Medulla oblongata (tissue), 1 donor: ENCODE results near the gene F2RL3.

Source experiments
- DNase-seq: peaks from one replicate; pipeline ENCODE4 v3.0.0-alpha.2; 2015; ENCODE audit errors: extremely low spot score

The F2RL3 gene

DNA sequence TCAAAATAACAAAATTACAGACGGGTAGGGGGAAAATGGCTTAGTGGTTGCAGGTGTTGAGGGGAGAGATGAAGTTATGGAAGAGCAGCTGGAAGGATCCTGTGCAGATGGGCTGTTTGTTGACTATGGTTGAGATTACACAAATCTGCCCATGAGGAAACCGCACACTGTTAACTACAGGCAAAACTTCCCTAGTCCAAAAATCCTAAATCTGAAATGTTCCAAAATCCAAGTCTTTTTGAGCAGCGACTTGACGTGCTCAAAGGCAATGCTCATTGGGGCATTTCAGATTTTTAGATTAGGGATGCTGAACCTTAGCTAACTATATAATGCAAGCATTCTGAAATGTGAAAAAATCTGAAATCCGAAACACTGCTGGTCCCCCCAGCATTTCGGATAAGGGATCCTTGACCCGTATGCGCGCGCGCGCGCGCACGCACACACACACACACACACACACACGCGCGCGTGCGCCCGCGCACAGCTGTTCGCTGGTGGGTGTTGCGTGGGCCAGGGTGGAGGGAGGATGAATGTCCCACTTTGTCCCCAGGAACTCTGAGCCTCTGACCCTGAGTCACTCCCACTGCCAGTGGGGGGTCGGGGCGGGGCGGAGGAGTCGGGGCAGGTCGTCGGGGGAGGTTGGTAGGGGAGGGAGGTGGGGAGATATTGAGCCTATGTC lies 6.8 kb downstream of the F2RL3 start:
- no peak for DNase-seq

DNA sequence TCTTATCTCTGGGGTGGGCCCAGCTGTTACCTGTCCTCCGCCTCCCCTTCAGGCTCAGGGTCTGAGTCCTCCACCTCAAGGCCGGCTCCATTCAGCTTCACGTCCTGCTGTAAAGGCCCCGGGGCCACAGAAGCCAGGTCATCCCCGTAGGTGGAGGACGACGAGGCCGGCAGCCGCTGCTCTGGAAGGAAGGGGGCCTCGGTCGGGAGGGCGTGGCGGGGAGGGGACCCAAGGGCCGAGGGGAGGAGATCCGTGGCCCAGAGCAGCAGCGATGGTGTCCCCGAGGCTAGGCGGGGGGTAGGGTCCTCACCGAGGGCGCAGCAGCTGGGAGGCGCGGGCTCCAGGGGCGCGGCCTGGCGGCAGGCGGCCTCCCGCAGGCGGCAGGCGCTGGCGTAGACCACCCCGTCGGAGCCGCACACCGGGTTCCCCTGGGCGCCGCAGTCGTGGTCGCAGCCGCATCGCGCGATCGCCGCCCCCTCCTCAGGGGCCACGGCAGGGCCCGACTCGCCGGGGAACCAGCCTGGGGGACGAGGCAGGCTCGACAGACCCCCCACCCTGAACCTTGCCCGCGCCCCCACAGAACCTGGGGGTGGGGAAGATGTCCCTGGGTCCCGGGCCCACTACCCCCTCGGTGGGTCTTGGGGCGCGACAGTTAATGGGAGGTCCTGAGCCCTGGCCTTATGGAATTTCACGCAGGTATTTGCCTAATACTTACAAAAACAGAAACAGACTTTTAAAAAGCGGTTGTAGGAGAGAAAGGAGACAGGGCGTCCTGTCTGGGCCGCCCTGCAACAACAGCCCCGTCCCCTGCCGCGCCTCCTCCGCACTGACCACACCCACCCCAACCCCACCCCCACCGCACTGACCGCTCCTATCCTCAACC lies 7.6 kb downstream of the F2RL3 start:
- no peak for DNase-seq

DNA sequence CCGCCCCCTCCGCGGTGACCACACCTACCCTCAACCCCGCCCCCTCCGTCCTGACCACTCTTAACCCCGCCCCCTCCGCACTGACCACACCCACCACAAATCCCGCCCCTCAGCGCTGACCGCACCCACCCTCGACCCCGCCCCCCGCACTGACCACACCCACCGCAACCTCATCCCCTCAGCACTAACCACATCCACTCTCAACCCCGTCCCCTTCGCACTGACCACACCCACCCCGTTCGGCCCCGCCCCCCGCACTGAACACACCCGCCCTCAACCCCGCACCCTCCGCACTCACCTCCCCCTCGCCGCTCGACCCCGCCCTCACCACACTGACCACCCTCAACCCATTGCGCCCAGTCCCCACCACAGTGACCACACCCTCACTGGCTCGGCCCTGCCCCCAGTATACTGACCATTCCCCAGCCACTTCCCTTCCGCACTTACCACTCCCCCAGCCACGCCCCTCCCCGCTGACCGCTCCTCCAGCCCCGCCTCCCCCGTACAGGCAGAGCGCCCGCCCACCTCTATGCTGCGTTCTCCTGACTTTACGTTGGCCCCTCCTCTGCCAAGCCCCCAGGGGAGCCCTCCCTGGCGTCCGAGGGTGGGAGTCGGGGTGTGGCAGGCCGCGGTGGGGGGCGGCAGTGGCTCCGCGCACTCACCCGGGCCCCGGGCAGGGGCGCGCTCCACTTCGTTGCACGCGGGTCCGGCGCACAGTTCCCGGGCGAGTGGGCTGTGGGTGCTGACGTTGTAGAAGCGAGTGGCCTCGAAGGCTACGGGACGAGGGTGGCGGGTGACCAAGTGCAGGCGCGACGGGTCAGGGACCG lies 8.4 kb downstream of the F2RL3 start:
- DNase-seq = peak; percentile 64

DNA sequence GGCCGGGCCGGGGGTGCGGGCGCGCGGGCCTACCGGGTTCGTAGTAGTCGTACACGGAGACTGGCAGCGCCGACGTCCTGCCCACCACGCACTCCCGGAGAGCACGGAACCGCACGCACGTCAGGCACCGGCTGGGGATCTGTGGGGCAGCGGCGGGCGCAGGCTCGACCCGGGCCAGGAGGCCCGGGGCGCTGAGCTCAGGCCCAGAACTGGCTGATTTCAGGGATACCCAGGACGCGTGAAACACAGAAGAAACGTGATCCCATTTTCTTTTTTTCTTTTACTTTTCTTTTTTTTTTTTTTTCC lies 9.0 kb downstream of the F2RL3 start:
- no peak for DNase-seq

DNA sequence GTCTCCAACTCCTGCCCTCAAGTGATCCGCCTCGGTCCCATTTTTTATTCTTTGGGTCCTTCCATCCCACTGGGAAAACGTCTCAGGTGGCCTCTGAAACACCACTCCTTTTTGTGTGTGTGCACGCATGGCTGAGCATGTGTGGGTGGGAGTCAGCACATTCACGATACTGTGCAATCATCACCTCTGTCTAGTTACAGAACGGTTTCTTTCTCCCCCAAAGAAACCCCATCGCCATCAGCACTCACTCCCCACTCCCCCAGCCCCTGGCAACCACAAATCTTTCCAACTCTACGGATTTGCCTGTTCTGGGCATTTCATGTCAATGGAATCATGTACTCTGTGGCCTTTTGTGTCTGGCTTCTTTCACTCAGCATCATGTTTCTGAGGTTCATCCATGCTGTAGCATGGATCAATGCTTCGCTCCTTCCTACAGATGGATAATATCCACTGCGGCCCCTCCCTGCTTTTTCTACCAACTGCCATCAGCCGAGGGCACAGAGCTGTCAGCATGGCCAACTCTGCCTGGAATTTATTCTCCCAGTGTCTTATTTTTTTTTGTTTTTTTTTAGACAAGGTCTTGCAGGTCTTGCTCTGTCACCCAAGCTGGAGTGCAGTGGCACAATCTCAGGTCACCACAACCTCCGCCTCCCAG lies 9.7 kb downstream of the F2RL3 start:
- no peak for DNase-seq

DNA sequence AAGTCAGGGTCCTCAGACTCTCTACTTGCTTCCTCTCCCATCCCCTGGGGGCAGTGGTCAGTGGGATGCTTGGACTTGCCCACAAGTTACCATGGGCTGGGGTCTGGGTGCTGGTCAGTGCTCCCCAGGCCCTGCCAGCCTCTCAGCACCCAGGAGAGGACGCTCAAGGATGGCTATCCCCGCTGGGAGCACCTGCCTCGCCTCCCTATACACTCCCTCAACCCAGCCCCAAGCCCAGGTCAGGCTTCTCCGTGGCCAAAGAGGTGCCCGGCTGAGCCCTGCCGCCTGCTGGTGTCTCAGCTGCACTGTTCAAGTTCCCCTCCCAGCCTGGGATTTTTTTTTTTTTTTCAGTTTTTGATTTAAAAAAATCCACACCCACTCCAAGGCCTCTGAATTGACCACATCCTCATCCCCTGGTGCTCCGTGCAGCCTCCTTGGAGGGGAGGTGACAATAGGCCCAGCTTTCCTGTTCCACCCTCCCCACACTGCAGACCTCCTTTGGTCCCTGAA lies 10.8 kb downstream of the F2RL3 start:
- no peak for DNase-seq

DNA sequence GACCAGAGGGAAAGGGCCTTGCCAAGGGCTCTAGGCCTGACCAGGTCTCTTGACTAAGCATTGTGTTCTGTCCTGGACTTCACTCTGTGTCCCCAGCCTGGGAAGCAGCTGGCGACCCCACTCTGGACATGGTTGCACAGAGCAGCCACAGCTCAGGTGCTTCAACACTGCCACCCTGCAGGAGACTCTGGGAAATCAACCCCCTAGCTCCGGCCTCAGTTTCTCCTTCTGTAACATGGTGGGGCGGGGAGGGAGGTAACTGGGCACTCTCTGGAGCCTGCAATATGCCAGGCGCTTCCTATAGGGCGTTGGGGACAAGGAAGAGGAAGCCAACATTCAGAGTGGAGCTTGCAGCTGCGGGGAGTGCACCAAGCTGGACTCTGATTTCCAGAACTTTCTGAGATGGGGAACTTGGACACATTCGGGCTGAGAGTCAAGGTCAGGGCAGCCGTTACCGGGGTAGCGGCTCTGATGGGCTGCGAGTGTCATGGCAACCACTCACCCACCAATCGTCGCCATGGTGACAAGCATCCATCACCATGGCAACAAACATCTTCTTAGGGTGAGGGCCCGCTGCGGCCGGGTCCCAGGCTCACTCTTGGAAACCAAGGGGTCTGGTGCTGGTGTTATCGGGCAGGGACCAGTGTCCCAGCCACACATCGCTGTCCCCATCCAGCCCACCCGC lies 12.8 kb downstream of the F2RL3 start:
- no peak for DNase-seq

DNA sequence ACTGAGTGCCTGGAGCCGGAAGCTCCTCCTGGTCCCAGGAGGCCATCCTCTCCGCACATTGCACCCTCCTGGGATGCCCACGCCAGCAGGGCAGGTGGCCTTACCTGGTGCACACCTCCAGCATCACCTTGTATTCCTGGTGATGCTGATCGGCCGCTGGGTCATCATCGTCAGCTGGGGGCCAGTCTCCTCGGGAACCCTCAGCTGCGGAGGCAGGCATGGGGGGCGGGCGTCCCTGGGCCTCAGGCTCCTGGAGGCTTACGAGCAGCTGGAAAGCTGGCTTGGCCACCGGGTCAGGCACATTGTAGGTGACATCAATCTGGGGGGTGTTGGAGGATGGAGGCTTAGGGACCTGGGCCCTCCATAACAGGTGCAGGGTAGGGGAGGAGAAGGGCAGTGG lies 13.7 kb downstream of the F2RL3 start:
- no peak for DNase-seq

DNA sequence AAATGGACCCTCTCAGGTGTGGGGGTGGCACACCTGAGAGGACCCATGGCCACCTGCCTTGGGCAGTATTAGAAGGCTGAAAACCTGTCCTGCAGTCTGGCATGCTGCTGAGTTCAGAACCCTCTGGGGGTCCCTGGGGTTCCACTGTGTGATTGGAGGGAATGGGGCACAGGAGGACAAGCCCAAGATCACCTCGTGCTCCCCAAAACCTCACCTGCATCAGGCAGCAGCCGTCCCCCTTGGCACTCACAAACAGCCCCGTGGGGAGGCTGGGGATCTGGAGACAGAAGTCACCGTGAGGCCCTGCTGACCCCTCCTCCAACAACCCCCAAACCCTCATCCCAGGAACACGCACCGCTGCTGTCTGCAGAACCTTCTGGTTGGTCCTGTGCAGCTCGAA lies 14.5 kb downstream of the F2RL3 start:
- DNase-seq = no peak

DNA sequence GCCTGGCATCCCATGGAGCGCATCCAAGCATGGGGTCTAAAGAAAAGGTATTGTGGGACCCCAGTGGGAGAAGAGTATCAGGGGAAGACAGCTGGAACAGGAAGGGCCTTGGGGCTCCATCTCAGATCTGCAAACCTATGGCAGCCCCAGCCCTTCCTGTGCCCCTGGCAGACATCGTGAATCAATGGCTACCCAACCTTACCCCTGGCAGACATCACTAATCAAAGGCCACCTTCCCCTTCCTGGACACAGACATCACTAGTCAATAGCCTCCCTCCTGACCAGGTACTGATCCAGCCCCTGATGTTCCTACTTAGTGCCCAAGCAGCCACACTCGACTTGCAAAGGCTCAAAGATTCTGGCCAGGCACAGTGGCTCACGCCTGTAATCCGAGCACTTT lies 15.8 kb downstream of the F2RL3 start:
- DNase-seq = no peak

DNA sequence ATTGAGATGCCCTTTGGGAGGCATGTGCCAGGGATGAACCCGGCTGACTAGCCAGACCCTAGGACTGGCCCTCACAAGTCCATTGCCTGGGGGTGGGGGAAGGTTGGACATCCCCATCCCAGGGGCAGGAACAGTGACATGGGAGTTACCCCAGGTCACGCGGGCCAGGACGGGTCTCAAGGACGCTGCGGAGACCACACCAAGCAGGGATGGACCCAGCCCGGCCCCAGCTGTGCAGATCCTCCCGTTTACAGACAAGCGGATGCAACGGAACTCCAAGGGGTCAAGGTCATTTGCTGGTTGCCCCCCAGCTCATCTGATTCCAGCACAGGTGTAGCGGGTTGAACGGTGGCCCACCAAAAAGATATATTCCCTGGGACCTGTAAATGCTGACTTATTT lies 20.0 kb downstream of the F2RL3 start:
- no peak for DNase-seq

DNA sequence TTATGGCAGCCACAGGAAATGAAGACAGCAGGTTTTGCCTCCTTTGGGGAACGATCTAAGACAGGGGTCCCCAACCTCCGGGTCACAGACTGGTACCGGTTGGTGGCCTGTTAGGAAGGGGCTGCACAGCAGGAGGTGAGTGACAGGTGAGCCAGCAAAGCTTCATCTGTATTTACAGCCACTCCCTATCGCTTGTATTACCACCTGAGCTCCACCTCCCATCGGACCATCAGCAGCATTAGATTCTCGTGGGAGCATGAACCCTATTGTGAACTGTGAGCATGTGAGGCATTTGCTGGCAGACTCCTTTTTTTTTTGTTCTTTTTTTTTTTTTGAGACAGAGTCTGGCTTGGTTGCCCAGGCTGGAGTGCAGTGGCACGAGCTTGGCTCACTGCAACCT lies 22.2 kb downstream of the F2RL3 start:
- no peak for DNase-seq

DNA sequence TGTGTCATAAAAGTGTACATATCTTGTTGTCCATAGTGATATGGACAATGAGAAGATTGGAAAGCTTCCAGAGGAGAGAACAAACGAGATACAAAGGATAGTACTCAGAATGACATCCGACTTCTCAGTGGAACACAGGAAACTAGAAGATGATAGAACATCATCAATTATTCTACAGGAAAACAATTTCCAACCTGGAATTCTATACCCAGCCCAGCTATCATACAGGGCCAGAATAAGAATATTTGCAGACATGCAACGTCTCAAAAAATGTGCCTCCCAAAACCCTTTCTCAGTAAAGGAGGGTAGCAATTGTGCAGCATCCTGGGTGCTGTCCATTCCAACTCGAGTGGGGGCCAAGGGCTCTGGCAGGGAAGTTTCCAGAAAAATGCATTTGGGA lies 24.0 kb downstream of the F2RL3 start:
- DNase-seq = no peak

DNA sequence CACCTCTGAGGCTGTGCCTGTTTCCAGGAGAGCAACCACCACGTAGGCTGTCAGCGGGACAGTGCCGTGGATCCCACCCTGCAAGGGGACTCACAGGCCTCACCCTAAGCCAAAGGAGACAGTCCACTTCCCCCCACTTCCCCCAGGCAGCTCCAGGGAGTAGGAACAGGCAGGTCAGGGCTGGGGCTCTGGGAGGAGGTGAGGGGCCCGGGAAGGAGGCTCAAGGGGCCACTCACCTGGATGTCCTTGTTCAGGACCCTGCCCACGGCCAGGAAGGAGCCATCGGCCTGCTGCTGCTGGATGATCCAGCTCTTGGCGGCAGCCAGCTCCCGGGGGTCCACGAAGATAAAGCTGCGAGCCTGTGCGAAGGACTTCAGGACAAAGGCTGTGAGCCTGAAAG lies 25.6 kb downstream of the F2RL3 start:
- no peak for DNase-seq

DNA sequence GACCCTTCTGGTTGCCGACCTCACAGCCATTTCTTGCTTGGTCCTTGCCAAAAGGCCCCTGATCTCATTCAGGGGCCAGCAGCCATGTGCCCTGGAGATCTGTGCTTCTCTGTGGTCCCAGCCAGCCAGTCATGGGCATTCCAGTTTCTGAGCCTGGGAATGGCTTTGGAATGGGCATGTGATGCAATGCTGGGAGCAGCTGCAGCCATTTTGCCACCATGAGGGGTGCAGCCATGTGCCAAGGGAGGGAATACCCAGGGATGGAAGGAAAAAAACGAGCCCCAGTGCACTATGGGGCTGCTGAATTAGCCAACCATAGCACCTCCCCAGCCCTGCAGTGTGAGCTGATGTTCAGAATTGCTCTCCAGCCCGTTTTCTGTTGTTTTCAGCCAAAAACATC lies 26.3 kb downstream of the F2RL3 start:
- no peak for DNase-seq

DNA sequence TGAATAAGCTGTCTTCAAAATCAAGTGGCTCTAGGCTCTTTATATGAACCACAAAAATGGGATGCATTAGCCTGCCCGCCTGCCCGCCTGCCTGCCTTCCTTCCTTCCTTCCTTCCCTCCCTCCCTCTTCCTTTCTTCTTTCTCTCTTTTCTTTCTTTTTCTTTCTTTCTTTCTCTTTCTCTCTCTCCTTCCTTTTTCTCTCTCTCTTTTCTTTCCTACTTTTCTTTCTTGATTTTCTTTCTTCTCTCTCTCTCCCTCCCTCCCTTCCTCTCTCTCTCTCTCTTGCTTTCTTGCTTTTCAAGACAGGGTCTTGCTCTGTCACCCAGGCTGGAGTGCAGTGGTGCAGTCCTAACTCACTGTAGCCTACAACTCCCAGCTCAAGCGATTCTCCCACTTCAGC lies 26.9 kb downstream of the F2RL3 start:
- no peak for DNase-seq

DNA sequence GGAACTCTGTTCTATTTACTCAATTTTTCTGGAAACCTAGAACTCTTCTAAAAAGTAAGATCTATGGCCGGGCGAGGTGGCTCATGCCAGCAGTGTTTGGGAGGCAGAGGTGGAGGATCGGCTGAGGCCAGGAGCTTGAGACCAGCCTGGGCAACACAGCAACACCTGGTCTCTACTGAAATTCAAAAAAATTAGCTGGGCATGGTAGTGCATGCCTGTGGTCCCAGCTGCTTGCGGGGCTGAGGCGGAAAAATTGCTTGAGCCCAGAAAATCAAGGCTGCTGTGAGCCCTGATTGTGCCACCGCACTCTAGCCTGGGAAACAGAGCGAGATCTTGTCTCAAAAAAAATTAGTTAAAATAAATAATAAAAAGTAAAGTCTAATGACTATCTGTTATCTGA lies 28.6 kb downstream of the F2RL3 start:
- DNase-seq = no peak

DNA sequence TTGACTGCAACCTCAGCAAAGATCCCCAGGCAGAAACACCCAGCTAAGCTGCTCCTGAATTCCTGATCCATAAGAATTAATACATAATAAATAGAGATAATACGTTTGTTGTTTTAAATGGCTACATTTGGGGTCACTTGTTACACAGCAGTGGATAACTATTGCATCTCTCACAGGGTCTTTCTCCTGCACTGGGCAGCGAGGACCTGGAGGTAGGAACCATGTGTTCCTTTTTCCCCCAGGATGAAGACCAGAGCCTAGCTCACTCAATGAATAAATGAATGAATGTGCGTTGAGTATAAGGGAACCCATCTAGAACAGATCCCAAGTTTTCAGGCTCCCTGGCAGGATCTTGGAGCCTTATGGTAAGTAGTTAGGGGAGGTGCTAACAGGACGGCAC lies 30.7 kb downstream of the F2RL3 start:
- no peak for DNase-seq

DNA sequence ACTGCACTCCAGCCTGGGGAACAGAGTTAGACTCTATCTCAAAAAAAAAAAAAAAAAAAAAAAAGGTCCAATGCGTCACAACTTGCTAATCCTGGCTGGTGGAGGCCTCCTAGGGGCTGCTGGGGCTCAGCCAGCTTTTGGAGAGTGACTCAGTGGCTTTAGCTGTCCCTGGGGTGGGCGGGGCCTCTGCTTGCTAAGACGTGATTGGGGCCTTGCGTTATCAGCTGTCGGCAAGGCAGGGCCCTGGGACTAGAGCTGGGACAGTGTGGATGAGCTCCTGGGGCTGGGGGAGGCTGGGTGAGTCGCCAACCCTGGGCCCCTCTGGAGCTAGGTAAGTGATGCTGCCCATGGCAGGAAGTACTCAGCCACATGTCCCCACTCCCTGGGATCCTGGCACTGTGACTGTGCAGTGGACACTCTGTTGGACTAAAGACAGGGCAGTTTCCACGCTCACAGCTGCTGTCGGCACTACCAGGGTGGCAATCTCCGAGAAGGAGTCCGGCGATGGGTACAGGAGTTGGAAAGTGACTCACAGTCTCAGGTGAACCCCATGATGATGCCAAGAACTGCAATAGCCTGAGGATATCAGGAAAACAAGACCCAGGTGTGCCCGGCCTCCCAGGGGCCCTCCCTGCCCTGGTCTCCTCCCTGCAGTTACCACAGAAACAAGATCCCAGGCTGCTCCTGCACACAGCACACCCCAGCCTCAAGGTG lies 32.2 kb downstream of the F2RL3 start:
- no peak for DNase-seq

DNA sequence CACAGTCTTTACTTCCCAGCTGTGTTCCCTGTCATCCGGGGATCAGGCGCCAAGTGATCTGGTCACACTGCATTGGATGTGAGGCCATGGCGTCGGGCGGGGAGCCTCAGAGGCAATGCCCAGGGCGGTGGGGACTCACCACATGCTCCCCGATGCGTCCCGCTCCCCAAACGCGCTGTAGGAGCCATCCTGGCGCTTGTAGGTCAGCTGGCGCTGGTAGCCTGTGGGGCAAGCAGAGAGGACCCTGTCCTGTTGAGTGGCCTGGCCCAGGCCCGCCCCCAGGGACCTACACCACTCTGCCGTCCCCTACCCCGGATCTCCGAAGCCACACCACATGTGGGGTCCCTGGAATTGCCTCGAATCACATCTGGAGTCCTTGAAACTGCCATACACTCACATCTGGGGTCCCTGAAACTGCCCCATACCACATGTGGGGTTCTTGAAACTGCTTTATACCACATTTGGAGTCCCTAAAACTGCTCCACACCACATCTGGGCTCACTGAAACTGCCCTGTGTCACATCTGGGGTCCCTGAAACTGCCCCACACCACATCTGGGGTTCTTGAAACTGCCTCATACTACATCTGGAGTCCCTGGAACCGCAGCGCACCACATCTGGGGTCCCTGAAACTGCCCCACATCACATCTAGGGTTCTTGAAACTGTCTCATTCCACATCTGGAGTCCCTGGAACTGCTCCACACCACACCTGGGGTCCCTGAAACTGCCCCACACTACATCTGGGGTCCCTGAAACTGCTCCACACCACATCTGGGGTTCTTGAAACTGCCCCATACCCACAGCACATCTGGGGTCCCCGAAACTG lies 33.2 kb downstream of the F2RL3 start:
- DNase-seq = no peak
